HG03097 (cell line): Measurements from ENCODE around the gene GSX2.
"Not testable (repeated sequence)": the region's sequence is repeated elsewhere in the genome, so short reads cannot be mapped to it uniquely, and the experiment has no call there.

ENCODE experiments used
- ATAC-seq: cut with Tn5 transposase; IDR thresholded peaks from one replicate; pipeline ENCODE4 v1.9.1; 2021; ENCODE audit not compliant: unreplicated experiment, low FRiP score

Gene GSX2

GRCh38 chr4:54101190-54102041, 1.5 kb downstream of the GSX2 start:
- no peak for ATAC-seq

GRCh38 chr4:54102531-54103106, 2.7 kb downstream of the GSX2 start:
- no peak for ATAC-seq

- no peak for ATAC-seq
These were observed 3.2 kb downstream of the GSX2 start for GRCh38 chr4:54103190-54103574.

GRCh38 chr4:54104907-54105306, 4.9 kb downstream of the GSX2 start:
- no peak for ATAC-seq

- ATAC-seq, result no peak
These were observed 8.2 kb downstream of the GSX2 start for GRCh38 chr4:54107951-54108748.

- ATAC-seq, result no peak
These were observed 9.5 kb downstream of the GSX2 start for GRCh38 chr4:54109241-54110018.

GRCh38 chr4:54110019-54110416, 10.1 kb downstream of the GSX2 start:
- no peak for ATAC-seq

GRCh38 chr4:54113206-54113605, 13.2 kb downstream of the GSX2 start:
- not testable (repeated sequence) for ATAC-seq

GRCh38 chr4:54116246-54116645, 16.3 kb downstream of the GSX2 start:
- ATAC-seq, result not testable (repeated sequence)

GRCh38 chr4:54118850-54119589, 19.1 kb downstream of the GSX2 start:
- no peak for ATAC-seq

GRCh38 chr4:54120518-54120917, 20.6 kb downstream of the GSX2 start:
- no peak for ATAC-seq

GRCh38 chr4:54127660-54128059, 27.7 kb downstream of the GSX2 start:
- no peak for ATAC-seq

GRCh38 chr4:54128694-54129093, 28.7 kb downstream of the GSX2 start:
- not testable (repeated sequence) for ATAC-seq

- no peak for ATAC-seq
These were observed 39.4 kb downstream of the GSX2 start for GRCh38 chr4:54139332-54139731.

GRCh38 chr4:54140287-54140686, 40.3 kb downstream of the GSX2 start:
- ATAC-seq, result no peak

- ATAC-seq, result no peak
These were observed 44.2 kb downstream of the GSX2 start for GRCh38 chr4:54144199-54144598.

GRCh38 chr4:54144661-54145171, 44.8 kb downstream of the GSX2 start:
- no peak for ATAC-seq

GRCh38 chr4:54146139-54146538, 46.2 kb downstream of the GSX2 start:
- no peak for ATAC-seq

- no peak for ATAC-seq
These were observed 49.4 kb downstream of the GSX2 start for GRCh38 chr4:54149323-54149722.
